Right atrium auricular region (tissue), 2 donors: ENCODE data around the gene NRG4. TPM values are rescaled to one million over a fixed set of nuclear protein-coding genes. Genes with fewer than 3 reads are reported as not detected.
"Not testable (repeated sequence)": the region's sequence is repeated elsewhere in the genome, so short reads cannot be mapped to it uniquely, and the experiment has no call there.

Experiments used
- DNase-seq: peaks from one replicate; pipeline ENCODE4 v3.0.0-alpha.2; 2019; ENCODE audit warnings: low spot score
- H3K27ac ChIP-seq, 2 donors: fragments of 200-600 bp; sonication (generic); 1 replicate in 1 of 2; 2 replicates in 1 of 2; pipeline ENCODE4 v1.5.1; 2016 to 2019
- H3K27me3 ChIP-seq, 2 donors: fragments of 200-600 bp; sonication (generic); one replicate each; pipeline versions ENCODE4 v1.5.1 to v1.6.0; 2017 to 2019
- H3K36me3 ChIP-seq: fragments of 200-600 bp; sonication (generic); one replicate; pipeline ENCODE4 v1.5.1; 2016
- H3K4me1 ChIP-seq, 2 donors: fragments of 200-600 bp; sonication (generic); one replicate each; pipeline versions ENCODE4 v1.5.1 to v1.6.0; 2017 to 2019
- H3K4me3 ChIP-seq, 2 donors: fragments of 200-600 bp; sonication (generic); 1 replicate in 1 of 2; 2 replicates in 1 of 2; pipeline ENCODE4 v1.5.1; 2017 to 2019; ENCODE audit warnings: mild to moderate bottlenecking in 1 of 2, moderate library complexity in 1 of 2
- H3K9me3 ChIP-seq, 2 donors: fragments of 200-600 bp; sonication (generic); one replicate each; pipeline ENCODE4 v1.5.1; 2019
- CTCF ChIP-seq, 2 donors: fragments of 200-600 bp; sonication (generic); IDR thresholded peaks; one replicate each; pipeline ENCODE4 v1.5.1; 2019; ENCODE audit warnings: antibody characterized with exemption in 2 of 2
- total RNA-seq, 2 donors: library from RNA; depleted of rRNA; stranded (reverse); fragments of >200 nt; gene quantifications; one replicate each; pipeline ENCODE4 v1.1.0, GENCODE V29; 2016

The NRG4 gene
- total RNA-seq, 2 donors from 2014 or later: 0.63 to 1.1 TPM

DNA sequence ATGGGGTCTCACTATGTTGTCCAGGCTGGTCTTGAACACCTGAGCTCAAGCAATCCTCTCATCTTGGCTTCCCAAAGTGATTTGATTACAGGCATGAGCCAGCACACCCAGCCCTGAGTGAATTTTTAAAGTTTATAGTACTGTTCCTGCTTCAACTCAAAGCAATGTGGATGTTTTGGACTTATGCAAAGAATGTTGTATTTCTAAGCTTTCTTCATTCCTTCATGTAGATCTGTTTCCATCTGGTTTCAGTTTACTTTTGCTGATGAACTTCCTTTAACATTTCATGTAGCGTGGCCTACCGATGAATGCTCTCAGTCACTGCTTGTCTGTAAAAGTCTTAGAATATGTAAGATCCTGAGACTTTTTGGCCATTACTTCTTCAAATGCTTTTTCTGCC is 23.2 kb downstream of the NRG4 start:
- DNase-seq: no peak
- Histone ChIP-seq H3K36me3 (no peaks in the 10 kb centered on the region), H3K4me3 (no peak overlapping the region), H3K27me3 (no peaks in the 10 kb centered on the region), H3K9me3 (no peaks in the 10 kb centered on the region), H3K4me1 (no peaks in the 10 kb centered on the region), H3K27ac (no peak overlapping the region)
- TF ChIP-seq CTCF (IDR thresholded peaks at IDR 0.05): no peak

GRCh38 chr15:75985971-75986370 is 26.3 kb downstream of the NRG4 start:
- H3K27me3 ChIP-seq: no peaks in the 10 kb centered on the region
- DNase-seq: no peak
- TF ChIP-seq CTCF (IDR thresholded peaks at IDR 0.05): no peak
- no peaks in the 10 kb centered on the region for H3K9me3 ChIP-seq
- H3K27ac ChIP-seq: no peak overlapping the region
- no peaks in the 10 kb centered on the region for H3K36me3 ChIP-seq
- H3K4me1 ChIP-seq: no peaks in the 10 kb centered on the region
- H3K4me3 ChIP-seq: no peak overlapping the region

DNA sequence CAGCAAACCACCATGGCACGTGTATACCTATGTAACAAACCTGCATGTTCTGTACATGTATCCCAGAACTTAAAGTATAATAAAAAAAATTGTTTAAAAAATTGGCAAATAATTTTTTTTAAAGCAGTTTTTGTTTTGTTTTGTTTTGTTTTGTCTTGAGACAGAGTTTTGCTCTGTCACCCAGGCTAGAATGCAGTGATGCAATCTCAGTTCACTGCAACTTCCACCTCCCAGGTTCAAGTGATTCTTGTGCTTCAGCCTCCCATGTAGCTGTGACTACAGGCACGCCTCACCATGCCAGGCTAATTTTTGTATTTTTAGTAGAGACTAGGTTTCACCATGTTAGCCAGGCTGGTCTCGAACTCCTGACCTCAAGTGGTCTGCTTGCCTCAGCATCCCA is 27.5 kb downstream of the NRG4 start:
- H3K9me3 ChIP-seq, H3K4me1 ChIP-seq, DNase-seq, H3K27ac ChIP-seq, H3K4me3 ChIP-seq, H3K27me3 ChIP-seq, H3K36me3 ChIP-seq: not testable (repeated sequence)

DNA sequence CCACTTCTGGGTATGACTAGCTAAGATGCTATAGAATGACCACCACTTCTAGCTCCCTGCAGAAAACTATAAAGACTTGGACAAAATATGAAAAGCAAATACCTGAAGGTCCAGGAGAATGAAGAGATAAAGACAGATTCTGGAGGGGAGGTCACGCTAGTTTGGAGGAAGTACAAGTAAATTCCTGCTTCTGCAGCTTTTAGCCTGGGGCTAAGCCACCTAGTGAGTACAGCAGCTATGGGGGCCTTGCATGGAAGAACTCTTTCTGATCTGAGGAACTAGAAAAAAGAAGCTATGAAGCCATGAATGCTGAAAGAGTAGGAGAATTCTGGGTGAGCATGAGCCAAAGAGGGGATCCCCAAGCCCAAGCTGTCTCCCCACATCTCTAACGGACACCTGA is 29.8 kb downstream of the NRG4 start:
- Histone ChIP-seq H3K27ac (no peak overlapping the region), H3K36me3 (no peaks in the 10 kb centered on the region), H3K4me3 (no peak overlapping the region), H3K4me1 (no peaks in the 10 kb centered on the region), H3K27me3 (no peaks in the 10 kb centered on the region), H3K9me3 (no peaks in the 10 kb centered on the region)
- TF ChIP-seq CTCF (IDR thresholded peaks at IDR 0.05): no peak
- no peak for DNase-seq

DNA sequence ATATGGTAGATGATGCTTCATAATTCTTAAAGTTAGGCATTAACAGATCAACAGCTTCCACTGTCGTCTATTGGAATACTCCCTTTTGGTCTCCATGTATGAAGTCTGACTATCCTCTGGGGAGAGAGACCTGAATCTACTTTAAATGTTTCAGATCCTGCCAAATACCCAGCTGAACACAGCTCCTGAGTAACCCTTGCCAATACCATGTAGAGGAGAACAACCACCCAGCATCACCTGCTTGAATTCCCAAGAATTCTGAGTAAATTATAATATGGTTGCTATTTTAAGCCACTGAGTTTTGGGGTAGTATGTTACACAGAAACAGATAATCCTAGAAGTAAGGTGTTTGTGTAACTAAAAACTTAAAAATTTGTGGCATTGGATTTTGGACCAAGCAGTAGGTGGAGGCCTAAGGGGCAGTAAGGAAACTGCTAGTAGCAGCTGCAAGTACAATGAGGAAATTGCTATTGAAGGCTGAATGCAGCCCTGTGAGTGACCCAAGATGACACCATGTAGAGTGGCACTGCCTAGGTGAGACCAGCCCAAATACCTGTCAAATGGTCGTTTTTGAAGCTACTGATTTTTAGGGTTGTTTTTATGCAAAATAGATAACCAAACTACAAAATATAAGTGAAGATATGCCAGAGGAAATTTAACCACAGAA is 30.9 kb downstream of the NRG4 start:
- no peak overlapping the region for H3K27ac ChIP-seq
- no peaks in the 10 kb centered on the region for H3K27me3 ChIP-seq
- no peak overlapping the region for H3K4me3 ChIP-seq
- H3K36me3 ChIP-seq: no peaks in the 10 kb centered on the region
- no peaks in the 10 kb centered on the region for H3K4me1 ChIP-seq
- H3K9me3 ChIP-seq: no peaks in the 10 kb centered on the region
- TF ChIP-seq CTCF (IDR thresholded peaks at IDR 0.05): no peak
- DNase-seq: no peak

DNA sequence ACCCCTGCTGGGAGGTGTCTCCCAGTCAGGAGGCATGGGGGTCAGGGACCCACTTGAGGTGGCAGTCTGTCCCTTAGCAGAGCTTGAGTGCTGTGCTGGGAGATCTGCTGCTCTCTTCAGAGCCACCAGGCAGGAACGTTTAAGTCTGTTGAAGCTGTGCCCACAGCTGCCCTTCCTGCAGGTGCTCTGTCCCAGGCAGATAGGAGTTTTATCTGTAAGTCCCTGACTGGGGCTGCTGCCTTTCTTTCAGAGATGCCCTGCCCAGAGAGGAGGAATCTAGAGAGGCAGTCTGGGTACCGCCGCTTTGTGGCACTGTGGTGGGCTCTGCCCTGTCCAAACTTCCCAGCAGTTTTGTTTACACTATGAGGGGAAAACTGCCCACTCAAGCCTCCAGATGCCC is 35.5 kb downstream of the NRG4 start:
- H3K36me3 ChIP-seq, H3K9me3 ChIP-seq, H3K27me3 ChIP-seq, H3K4me3 ChIP-seq, H3K27ac ChIP-seq, DNase-seq, H3K4me1 ChIP-seq: not testable (repeated sequence)

DNA sequence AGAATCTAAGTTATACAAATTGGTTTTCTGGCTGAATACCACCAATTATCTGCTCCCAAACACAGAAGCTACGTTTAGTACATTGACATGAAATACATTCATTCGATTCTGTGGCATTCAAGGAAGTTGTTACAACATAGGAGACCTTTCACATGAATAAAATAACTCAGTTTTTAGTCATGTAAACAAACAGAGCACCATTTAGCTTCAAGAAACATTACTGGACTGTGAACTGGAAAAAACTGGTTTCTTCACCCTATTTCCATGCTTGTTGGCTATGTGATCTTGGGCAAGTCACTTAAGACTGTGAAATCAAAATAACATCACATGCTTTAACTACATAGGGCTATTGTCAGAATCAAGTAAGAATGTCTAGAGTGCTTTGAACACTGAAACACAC is 46.2 kb downstream of the NRG4 start:
- no peak overlapping the region for H3K4me3 ChIP-seq
- TF ChIP-seq CTCF (IDR thresholded peaks at IDR 0.05): no peak
- no peaks in the 10 kb centered on the region for H3K36me3 ChIP-seq
- peaks cover 0 to 5% of the 10 kb centered on the region in 2 donors for H3K9me3 ChIP-seq
- no peaks in the 10 kb centered on the region for H3K4me1 ChIP-seq
- DNase-seq: no peak
- H3K27me3 ChIP-seq: no peaks in the 10 kb centered on the region
- H3K27ac ChIP-seq: no peak overlapping the region
